Liver (tissue), 9 donors: Measurements from ENCODE around the gene YPEL4. TPM values are rescaled to one million over a fixed set of nuclear protein-coding genes. Genes with fewer than 3 reads are reported as not detected.

ENCODE experiments used
- DNase-seq: peaks from one replicate; pipeline ENCODE4 v3.0.0-alpha.2; 2017; ENCODE audit warnings: low spot score
- H3K27ac ChIP-seq, 2 donors: one replicate each; pipeline ENCODE4 v1.7.0; 2013; ENCODE audit warnings: inconsistent platforms in 2 of 2, low read length in 2 of 2, control low read depth in 1 of 2, low read depth in 1 of 2, mild to moderate bottlenecking in 1 of 2
- H3K27me3 ChIP-seq, 4 donors: one replicate each; pipeline versions ENCODE4 v1.6.1 to v1.7.0; 2013; ENCODE audit warnings: low read length in 3 of 4, inconsistent platforms in 1 of 4, mild to moderate bottlenecking in 1 of 4, moderate library complexity in 1 of 4; ENCODE audit not compliant: control insufficient read depth in 4 of 4, insufficient read depth in 4 of 4
- H3K36me3 ChIP-seq, 4 donors: one replicate each; pipeline versions ENCODE4 v1.6.1 to v1.7.0; 2013; ENCODE audit warnings: low read length in 3 of 4, mild to moderate bottlenecking in 3 of 4, low read depth in 1 of 4, moderate library complexity in 1 of 4; ENCODE audit not compliant: control insufficient read depth in 4 of 4, insufficient read depth in 3 of 4
- H3K4me1 ChIP-seq, 4 donors: one replicate each; pipeline versions ENCODE4 v1.6.1 to v1.7.0; 2013; ENCODE audit warnings: low read length in 3 of 4, mild to moderate bottlenecking in 3 of 4, moderate library complexity in 1 of 4; ENCODE audit not compliant: control insufficient read depth in 4 of 4, insufficient read depth in 4 of 4
- H3K4me3 ChIP-seq, 3 donors: one replicate each; pipeline versions ENCODE4 v1.6.1 to v1.7.0; 2013; ENCODE audit warnings: low read length in 3 of 3, control low read depth in 1 of 3, low read depth in 1 of 3, mild to moderate bottlenecking in 1 of 3
- H3K9ac ChIP-seq, 2 donors: one replicate each; pipeline ENCODE4 v1.7.0; 2013; ENCODE audit warnings: low read length in 2 of 2, mild to moderate bottlenecking in 2 of 2, moderate library complexity in 2 of 2, control low read depth in 1 of 2, low read depth in 1 of 2
- H3K9me3 ChIP-seq, 4 donors: one replicate each; pipeline versions ENCODE4 v1.6.1 to v1.7.0; 2013; ENCODE audit warnings: low read length in 3 of 4; ENCODE audit not compliant: control insufficient read depth in 4 of 4
- ATF3 ChIP-seq: IDR thresholded peaks from 2 replicates; pipeline ENCODE4 v1.6.1; 2016; ENCODE audit warnings: antibody characterized with exemption
- CTCF ChIP-seq: fragments of 150-350 bp; IDR thresholded peaks from 2 replicates; pipeline ENCODE4 v1.5.1; 2017; ENCODE audit warnings: improper control_type of control experiment, low read depth, low read length; ENCODE audit not compliant: missing input control
- EGR1 ChIP-seq, 2 donors: IDR thresholded peaks; 2 replicates each; pipeline ENCODE4 v1.6.1; 2016 to 2018; ENCODE audit warnings: antibody characterized with exemption in 2 of 2, low read depth in 2 of 2
- FOXA1 ChIP-seq: IDR thresholded peaks from 2 replicates; pipeline ENCODE4 v1.6.1; 2016; ENCODE audit warnings: antibody characterized with exemption
- FOXA2 ChIP-seq: IDR thresholded peaks from 2 replicates; pipeline ENCODE4 v1.6.1; 2016; ENCODE audit warnings: antibody characterized with exemption
- GABPA ChIP-seq, 2 donors: IDR thresholded peaks in 1 of 2; conservative IDR thresholded peaks in 1 of 2; 2 replicates each; pipeline ENCODE4 v1.6.1; 2016; ENCODE audit warnings: antibody characterized with exemption in 2 of 2, mild to moderate bottlenecking in 1 of 2, moderate library complexity in 1 of 2
- HNF4A ChIP-seq, 2 donors: conservative IDR thresholded peaks; 2 replicates each; pipeline ENCODE4 v1.6.1; 2016; ENCODE audit warnings: antibody characterized with exemption in 2 of 2, mild to moderate bottlenecking in 2 of 2
- HNF4G ChIP-seq: IDR thresholded peaks from 2 replicates; pipeline ENCODE4 v1.6.1; 2016; ENCODE audit warnings: antibody characterized with exemption
- JUND ChIP-seq, 2 donors: IDR thresholded peaks; 2 replicates each; pipeline ENCODE4 v1.6.1; 2016; ENCODE audit warnings: antibody characterized with exemption in 2 of 2
- MAX ChIP-seq: IDR thresholded peaks from 2 replicates; pipeline ENCODE4 v1.6.1; 2016; ENCODE audit warnings: antibody characterized with exemption
- NR2F2 ChIP-seq: IDR thresholded peaks from 2 replicates; pipeline ENCODE4 v1.6.1; 2016; ENCODE audit warnings: antibody characterized with exemption
- RAD21 ChIP-seq, 2 donors: IDR thresholded peaks; 2 replicates each; pipeline ENCODE4 v1.6.1; 2016; ENCODE audit warnings: antibody characterized with exemption in 2 of 2, mild to moderate bottlenecking in 2 of 2
- REST ChIP-seq: IDR thresholded peaks from 2 replicates; pipeline ENCODE4 v1.6.1; 2016; ENCODE audit warnings: antibody characterized with exemption, mild to moderate bottlenecking
- RXRA ChIP-seq, 2 donors: IDR thresholded peaks; 2 replicates each; pipeline ENCODE4 v1.6.1; 2017 to 2018; ENCODE audit warnings: antibody characterized with exemption in 2 of 2, mild to moderate bottlenecking in 1 of 2
- SP1 ChIP-seq: IDR thresholded peaks from 2 replicates; pipeline ENCODE4 v1.6.1; 2018; ENCODE audit warnings: antibody characterized with exemption, mild to moderate bottlenecking
- TAF1 ChIP-seq: conservative IDR thresholded peaks from 2 replicates; pipeline ENCODE4 v1.6.1; 2016; ENCODE audit warnings: antibody characterized with exemption, mild to moderate bottlenecking
- YY1 ChIP-seq: IDR thresholded peaks from 2 replicates; pipeline ENCODE4 v1.6.1; 2016; ENCODE audit warnings: antibody characterized with exemption, mild to moderate bottlenecking
- ZBTB33 ChIP-seq: IDR thresholded peaks from 2 replicates; pipeline ENCODE4 v1.6.1; 2016; ENCODE audit warnings: antibody characterized with exemption
- WGBS: extraction: QIAGEN DNeasy Blood & Tissue Kit; methylation state at CpG from one replicate; pipeline ENCODE4 v1.1.7; 2013; 5-methylcytosine and 5-hydroxymethylcytosine counted together
- polyA plus RNA-seq, 2 donors: library from polyadenylated mRNA; stranded (reverse) in 1 of 2; unstranded in 1 of 2; fragments of 200-250 nt in 1 of 2; fragments of >200 nt in 1 of 2; fragmentation: Nextera tagmentation in 1 of 2; extraction: Ambion mirVana in 1 of 2; gene quantifications; one replicate each; pipeline versions ENCODE4 v1.2.1 to v1.2.3, GENCODE V29; 2013 to 2015
- total RNA-seq, 2 donors: library from RNA; depleted of rRNA; stranded (reverse); fragments of >200 nt; gene quantifications; one replicate each; pipeline ENCODE4 v1.2.3, GENCODE V29; 2014
- donor health status: healthy.
- donor health status: healthy.
- donor health status: healthy.
- donor health status: healthy.
- donor health status: healthy.

YPEL4 gene
- total and polyA plus RNA-seq, 4 donors: 0.08 to 19.9 (median 0.22) TPM

- H3K4me1 ChIP-seq: peaks cover 13 to 36% (median 19%) of the 10 kb centered on the region in 4 donors
- no peaks in the 10 kb centered on the region for H3K27me3 ChIP-seq
- DNase-seq: peak; percentile 50
- H3K9ac ChIP-seq: peak overlapping the region in 1 of 2 donors; percentile 22
- H3K36me3 ChIP-seq: no peaks in the 10 kb centered on the region
- TF ChIP-seq SP1 (no peak), MAX (no peak), FOXA1 (no peak)
- peak overlapping the region; percentile 52 to 75 (median 61) for H3K4me3 ChIP-seq
- no peaks in the 10 kb centered on the region for H3K9me3 ChIP-seq
- peak overlapping the region; percentile 61 to 67 for H3K27ac ChIP-seq
- 24% methylated on average over 19 of the region's 19 CpGs for WGBS
Measured at GRCh38 chr11:57638811-57639320, 10.8 kb downstream of the YPEL4 start.

- Histone ChIP-seq H3K36me3 (no peaks in the 10 kb centered on the region), H3K4me1 (peaks cover 13 to 36% (median 19%) of the 10 kb centered on the region in 4 donors), H3K9me3 (no peaks in the 10 kb centered on the region), H3K4me3 (peak overlapping the region; percentile 52 to 75 (median 61)), H3K9ac (peak overlapping the region in 1 of 2 donors; percentile 22), H3K27ac (peak overlapping the region; percentile 61 to 67), H3K27me3 (no peaks in the 10 kb centered on the region)
- peak; percentile 66 for TF ChIP-seq YY1
- TF ChIP-seq FOXA1: no peak
- TF ChIP-seq RAD21 (IDR thresholded peaks at IDR 0.05): no peak
- peak; percentile 60 for DNase-seq
- 11% methylated on average over 47 of the region's 47 CpGs for WGBS
Measured at GRCh38 chr11:57638005-57638781, 11.5 kb downstream of the YPEL4 start.

- peak overlapping the region in 1 of 3 donors; percentile 61 for H3K4me3 ChIP-seq
- peaks cover 13 to 36% (median 19%) of the 10 kb centered on the region in 4 donors for H3K4me1 ChIP-seq
- H3K27ac ChIP-seq: peak overlapping the region in 1 of 2 donors; percentile 3
- H3K9me3 ChIP-seq: no peaks in the 10 kb centered on the region
- no peak for DNase-seq
- no peaks in the 10 kb centered on the region for H3K27me3 ChIP-seq
- no peaks in the 10 kb centered on the region for H3K36me3 ChIP-seq
- H3K9ac ChIP-seq: no peak overlapping the region
- TF ChIP-seq REST (no peak), TAF1 (no peak), MAX (no peak), SP1 (no peak), HNF4G (no peak), HNF4A (conservative IDR thresholded peaks at IDR 0.05) (no peak), ZBTB33 (no peak), RXRA (IDR thresholded peaks at IDR 0.05) (no peak), RAD21 (IDR thresholded peaks at IDR 0.05) (no peak), ATF3 (no peak), FOXA2 (no peak), CTCF (no peak), FOXA1 (no peak), GABPA (IDR thresholded peaks at IDR 0.05 in 1 of 2, conservative IDR thresholded peaks at IDR 0.05 in 1 of 2) (no peak), EGR1 (IDR thresholded peaks at IDR 0.05; ENCODE audit: low read depth in 2 of 2) (no peak), JUND (IDR thresholded peaks at IDR 0.05) (no peak), NR2F2 (no peak), YY1 (no peak)
- 69% methylated on average over 18 of the region's 18 CpGs for WGBS
Measured at GRCh38 chr11:57637626-57638004, 12.1 kb downstream of the YPEL4 start.
